CD14-positive monocyte (primary cell): Measurements from ENCODE around the gene NAXD. TPM values are rescaled to one million over a fixed set of nuclear protein-coding genes. Genes with fewer than 3 reads are reported as not detected.
"Not testable (repeated sequence)": the region's sequence is repeated elsewhere in the genome, so short reads cannot be mapped to it uniquely, and the experiment has no call there.

Experiments
- DNase-seq, 3 donors: peaks; one replicate each; pipeline ENCODE4 v3.0.0-alpha.2; 2011 to 2022
- H2AFZ ChIP-seq: 2 replicates; pipeline ENCODE4 v1.6.0; 2012; ENCODE audit warnings: mild to moderate bottlenecking, low read depth, low read length, inconsistent platforms; ENCODE audit not compliant: insufficient read depth, poor library complexity, severe bottlenecking
- H3K27ac ChIP-seq, 2 donors: 1 replicate in 1 of 2; 2 replicates in 1 of 2; pipeline ENCODE4 v1.5.1; 2012 to 2013; ENCODE audit warnings: low read length in 2 of 2, control low read depth in 1 of 2, inconsistent platforms in 1 of 2, low read depth in 1 of 2, mild to moderate bottlenecking in 1 of 2
- H3K27me3 ChIP-seq, 2 donors: one replicate each; pipeline versions ENCODE4 v1.6.0 to v1.6.1; 2011 to 2013; ENCODE audit warnings: low read length in 2 of 2; ENCODE audit not compliant: control insufficient read depth in 2 of 2, insufficient read depth in 2 of 2
- H3K36me3 ChIP-seq, 2 donors: replicated peaks in 1 of 2; 1 replicate in 1 of 2; 2 replicates in 1 of 2; pipeline versions ENCODE4 v1.5.1 to v1.6.1; 2012 to 2013; ENCODE audit warnings: low read length in 2 of 2, control low read depth in 1 of 2, inconsistent platforms in 1 of 2, mild to moderate bottlenecking in 1 of 2; ENCODE audit not compliant: insufficient read depth in 2 of 2, control insufficient read depth in 1 of 2
- H3K4me1 ChIP-seq, 2 donors: 1 replicate in 1 of 2; 2 replicates in 1 of 2; pipeline versions ENCODE4 v1.5.1 to v1.6.1; 2012 to 2013; ENCODE audit warnings: low read length in 2 of 2, control low read depth in 1 of 2, inconsistent platforms in 1 of 2, mild to moderate bottlenecking in 1 of 2, moderate library complexity in 1 of 2; ENCODE audit not compliant: insufficient read depth in 2 of 2, control insufficient read depth in 1 of 2
- H3K4me2 ChIP-seq: replicated peaks from 2 replicates; pipeline ENCODE3; 2012; ENCODE audit warnings: low read length, moderate library complexity, mild to moderate bottlenecking; ENCODE audit not compliant: poor library complexity, severe bottlenecking; ENCODE audit errors: extremely low read depth
- H3K4me3 ChIP-seq, 3 experiments: fragments of 200-600 bp in 1 of 3; sonication (generic) in 1 of 3; replicated peaks in 1 of 3; 1 replicate in 2 of 3; 2 replicates in 1 of 3; pipeline ENCODE4 v1.5.1; 2011 to 2013; ENCODE audit warnings: low read length in 3 of 3, mild to moderate bottlenecking in 3 of 3, control low read depth in 2 of 3, low read depth in 2 of 3, inconsistent platforms in 1 of 3, moderate library complexity in 1 of 3
- H3K79me2 ChIP-seq: 2 replicates; pipeline ENCODE4 v1.6.0; 2012; ENCODE audit warnings: mild to moderate bottlenecking, control low read depth, inconsistent platforms, low read length, moderate library complexity; ENCODE audit not compliant: insufficient read depth
- H3K9ac ChIP-seq: 2 replicates; pipeline ENCODE4 v1.6.0; 2017; ENCODE audit warnings: low read length, mild to moderate bottlenecking; ENCODE audit not compliant: insufficient read depth, poor library complexity, severe bottlenecking
- H3K9me3 ChIP-seq, 2 donors: replicated peaks in 1 of 2; 1 replicate in 1 of 2; 2 replicates in 1 of 2; pipeline versions ENCODE4 v1.5.1 to v1.6.1; 2012 to 2013; ENCODE audit warnings: low read length in 2 of 2, control low read depth in 1 of 2; ENCODE audit not compliant: control insufficient read depth in 1 of 2, insufficient read depth in 1 of 2
- H4K20me1 ChIP-seq: 2 replicates; pipeline ENCODE4 v1.6.0; 2012; ENCODE audit warnings: mild to moderate bottlenecking, low read length, control low read depth, moderate library complexity; ENCODE audit not compliant: insufficient read depth
- H3K27ac Mint-ChIP-seq, 7 donors: one replicate each; pipeline ENCODE4 v1.8.0; 2020; ENCODE audit warnings: mild to moderate bottlenecking in 7 of 7, mixed read lengths in 7 of 7, moderate library complexity in 6 of 7, inconsistent platforms in 2 of 7
- H3K27me3 Mint-ChIP-seq, 3 donors: one replicate each; pipeline ENCODE4 v1.8.0; 2021 to 2022; ENCODE audit warnings: low read depth in 3 of 3, mild to moderate bottlenecking in 3 of 3, mixed read lengths in 3 of 3, moderate library complexity in 3 of 3, inconsistent platforms in 1 of 3
- H3K36me3 Mint-ChIP-seq, 2 donors: one replicate each; pipeline ENCODE4 v1.8.0; 2020; ENCODE audit warnings: mixed read lengths in 2 of 2, inconsistent platforms in 1 of 2, mild to moderate bottlenecking in 1 of 2
- H3K4me1 Mint-ChIP-seq: one replicate; pipeline ENCODE4 v1.8.0; 2020; ENCODE audit warnings: mild to moderate bottlenecking, mixed read lengths
- H3K4me3 Mint-ChIP-seq, 2 donors: one replicate each; pipeline ENCODE4 v1.8.0; 2020; ENCODE audit warnings: mild to moderate bottlenecking in 2 of 2, mixed read lengths in 2 of 2, moderate library complexity in 1 of 2
- H3K9me3 Mint-ChIP-seq, 7 donors: one replicate each; pipeline ENCODE4 v1.8.0; 2020 to 2022; ENCODE audit warnings: mixed read lengths in 7 of 7, mild to moderate bottlenecking in 6 of 7, moderate library complexity in 6 of 7, inconsistent platforms in 2 of 7
- WGBS: methylation state at CpG from one replicate; pipeline ENCODE4 v1.1.5; 2013; ENCODE audit warnings: missing lambda C conversion rate; ENCODE audit not compliant: insufficient coverage; 5-methylcytosine and 5-hydroxymethylcytosine counted together
- intact Hi-C, 2 donors: fragments of 100-400 bp; cut with micrococcal nuclease; formaldehyde crosslinking; loops; one replicate each; pipeline versions ENCODE4 v1.15.0 to v1.15.1; 2023
- polyA plus RNA-seq, 3 donors: library from polyadenylated mRNA; depleted of rRNA in 1 of 3; unstranded in 2 of 3; stranded (reverse) in 1 of 3; fragments of 300-500 nt in 2 of 3; fragments of >200 nt in 1 of 3; fragmentation: Illumina TruSeq in 2 of 3; gene quantifications; 1 replicate in 2 of 3; 2 replicates in 1 of 3; pipeline ENCODE4 v1.2.3, GENCODE V29; 2012 to 2021
- TF ChIP-seq, protein P1 (sequence below): fragments of 200-600 bp; IDR thresholded peaks from one replicate; pipeline ENCODE4 v1.8.0; 2022; ENCODE audit warnings: antibody characterized with exemption, mild to moderate bottlenecking

NAXD gene
- polyA plus RNA-seq, 3 donors: 7.4 to 22.8 (median 8.5) TPM

GRCh38 chr13:110630566-110631119 lies 15.3 kb downstream of the NAXD start:
- Mint-ChIP-seq H3K36me3 (peaks cover 66 to 75% of the 10 kb centered on the region in 2 donors), H3K4me1 (no peaks in the 10 kb centered on the region), H3K27ac (peak overlapping the region in 3 of 7 donors; percentile 9 to 12 (median 10)), H3K9me3 (peaks cover 0 to 5% (median 0%) of the 10 kb centered on the region in 7 donors), H3K27me3 (no peaks in the 10 kb centered on the region), H3K4me3 (no peak overlapping the region)
- WGBS: 98% methylated on average over 6 of the region's 10 CpGs
- no peak overlapping the region for H3K27ac ChIP-seq
- TF ChIP-seq, protein P1, sequence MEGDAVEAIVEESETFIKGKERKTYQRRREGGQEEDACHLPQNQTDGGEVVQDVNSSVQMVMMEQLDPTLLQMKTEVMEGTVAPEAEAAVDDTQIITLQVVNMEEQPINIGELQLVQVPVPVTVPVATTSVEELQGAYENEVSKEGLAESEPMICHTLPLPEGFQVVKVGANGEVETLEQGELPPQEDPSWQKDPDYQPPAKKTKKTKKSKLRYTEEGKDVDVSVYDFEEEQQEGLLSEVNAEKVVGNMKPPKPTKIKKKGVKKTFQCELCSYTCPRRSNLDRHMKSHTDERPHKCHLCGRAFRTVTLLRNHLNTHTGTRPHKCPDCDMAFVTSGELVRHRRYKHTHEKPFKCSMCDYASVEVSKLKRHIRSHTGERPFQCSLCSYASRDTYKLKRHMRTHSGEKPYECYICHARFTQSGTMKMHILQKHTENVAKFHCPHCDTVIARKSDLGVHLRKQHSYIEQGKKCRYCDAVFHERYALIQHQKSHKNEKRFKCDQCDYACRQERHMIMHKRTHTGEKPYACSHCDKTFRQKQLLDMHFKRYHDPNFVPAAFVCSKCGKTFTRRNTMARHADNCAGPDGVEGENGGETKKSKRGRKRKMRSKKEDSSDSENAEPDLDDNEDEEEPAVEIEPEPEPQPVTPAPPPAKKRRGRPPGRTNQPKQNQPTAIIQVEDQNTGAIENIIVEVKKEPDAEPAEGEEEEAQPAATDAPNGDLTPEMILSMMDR: no peak
- peaks cover 27% of the 10 kb centered on the region for H3K79me2 ChIP-seq
- H3K36me3 ChIP-seq: peaks cover 47 to 74% of the 10 kb centered on the region in 2 donors
- intact Hi-C loops: no loop called here
- no peak overlapping the region for H3K9ac ChIP-seq
- no peak overlapping the region for H3K4me3 ChIP-seq
- no peak overlapping the region for H2AFZ ChIP-seq
- no peak for DNase-seq
- H3K9me3 ChIP-seq: no peaks in the 10 kb centered on the region
- no peaks in the 10 kb centered on the region for H3K27me3 ChIP-seq
- peaks cover 81% of the 10 kb centered on the region for H4K20me1 ChIP-seq
- H3K4me1 ChIP-seq: no peaks in the 10 kb centered on the region
- no peak overlapping the region for H3K4me2 ChIP-seq

DNA sequence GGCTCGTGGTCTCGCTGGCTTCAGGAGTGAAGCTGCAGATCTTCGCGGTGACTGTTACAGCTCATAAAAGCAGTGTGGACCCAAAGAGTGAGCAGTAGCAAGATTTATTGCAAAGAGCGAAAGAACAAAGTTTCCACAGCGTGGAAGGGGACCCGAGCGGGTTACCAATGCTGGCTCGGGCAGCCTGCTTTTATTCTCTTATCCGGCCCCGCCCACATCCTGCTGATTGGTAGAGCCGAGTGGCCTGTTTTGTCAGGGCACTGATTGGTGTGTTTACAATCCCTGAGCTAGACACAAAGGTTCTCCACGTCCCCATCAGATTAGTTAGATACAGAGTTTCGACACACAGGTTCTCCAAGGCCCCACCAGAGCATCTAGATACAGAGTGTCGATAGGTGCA lies 16.9 kb downstream of the NAXD start:
- Histone ChIP-seq H3K36me3 (peaks cover 58 to 84% of the 10 kb centered on the region in 2 donors), H3K79me2 (peaks cover 21% of the 10 kb centered on the region), H4K20me1 (peaks cover 80% of the 10 kb centered on the region)
- H3K9ac ChIP-seq, H3K4me3 Mint-ChIP-seq, H3K4me3 ChIP-seq, DNase-seq, H3K4me1 ChIP-seq, H2AFZ ChIP-seq, H3K4me2 ChIP-seq, H3K27me3 ChIP-seq, H3K9me3 ChIP-seq, H3K27ac ChIP-seq, H3K9me3 Mint-ChIP-seq, intact Hi-C loops, H3K27me3 Mint-ChIP-seq, H3K4me1 Mint-ChIP-seq: not testable (repeated sequence)
- WGBS: no CpG with 5 or more reads among the region's 15 CpGs
- Mint-ChIP-seq H3K27ac (peak overlapping the region in 3 of 7 donors; percentile 1 to 30 (median 4)), H3K36me3 (peaks cover 72 to 83% of the 10 kb centered on the region in 2 donors)
